ENCODE measurements around the gene ZNF248.

- no peak for TF ChIP-seq CTCF (conservative IDR thresholded peaks at IDR 0.05; ENCODE audit: low read length)
- no peak for TF ChIP-seq EZH2phosphoT487 (IDR thresholded peaks at IDR 0.05; ENCODE audit: borderline replicate concordance, low read depth, low read length)
Observed at GRCh38 chr10:37774351-37774750, 83.1 kb downstream of the ZNF248 start.

All from OCI-LY7 (cell line).